Smooth muscle cell of the coronary artery (primary cell): ENCODE measurements around the gene NDUFB8. TPM values are rescaled to one million over a fixed set of nuclear protein-coding genes. Genes with fewer than 3 reads are reported as not detected.

ENCODE experiments used
- total RNA-seq: library from RNA; depleted of rRNA; stranded (reverse); fragments of >200 nt; gene quantifications from 2 replicates; pipeline ENCODE4 v1.2.3, GENCODE V29; 2014; ENCODE audit warnings: low replicate concordance

NDUFB8 gene
- total RNA-seq: 105 and 269 TPM in 2 replicates

GRCh38 chr10:100529475-100530298 is at the start of gene NDUFB8:
Gene NDUFB8, minus strand, starts transcription at chr10:100529871. Its CDS starts 20 bp downstream, at chr10:100529851.

GRCh38 chr10:100535715-100536353 is 6.2 kb upstream of the NDUFB8 start, which contains the start of gene HIF1AN:
Gene HIF1AN, plus strand, starts transcription at chr10:100535943. Its CDS starts 16 bp downstream, at chr10:100535959.

DNA sequence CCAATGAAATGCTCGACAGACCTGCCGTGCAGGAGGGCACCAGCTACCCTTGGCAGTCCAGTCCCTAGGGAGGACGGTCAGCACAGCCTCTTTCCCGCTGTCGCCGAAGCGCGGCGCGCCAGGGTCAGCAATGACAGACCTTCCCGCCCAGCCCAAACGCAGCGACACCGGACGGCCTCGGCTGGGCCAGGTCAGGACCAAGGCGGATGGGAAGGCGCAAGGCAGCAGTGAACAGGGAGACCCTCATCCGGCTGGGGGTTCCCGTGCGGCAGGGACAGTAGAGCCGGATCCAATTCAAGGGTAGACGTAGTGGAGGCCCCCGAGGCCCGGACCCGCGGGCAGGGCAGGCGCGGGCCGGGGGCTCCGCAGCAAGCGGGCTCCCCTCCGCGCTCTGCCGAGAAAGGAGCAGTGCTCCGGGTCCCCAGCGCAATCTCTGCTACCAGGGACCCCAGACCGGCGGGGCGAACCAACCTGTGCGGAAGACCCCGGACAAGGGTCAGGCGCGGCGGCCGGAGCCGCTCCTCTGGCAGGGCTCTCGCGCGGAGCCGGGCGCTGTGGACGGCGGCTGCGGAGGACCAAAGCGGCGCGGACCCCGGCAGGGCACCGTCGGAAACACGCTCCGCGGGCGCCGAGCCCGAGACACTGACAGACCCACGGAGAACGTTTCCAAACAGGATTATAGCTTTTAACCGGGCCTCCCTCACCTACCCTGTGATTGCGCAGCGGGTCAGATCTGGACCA is 10.2 kb downstream of the NDUFB8 start, which contains the start of gene SEC31B:
SEC31B (minus strand) TSS at position 551 of the 741 bp plus-strand sequence. CDS start 2,909 bp downstream, outside the sequence.

Other genes with a start within 250 kb of the NDUFB8 start
- 19.7 and 50.3 TPM in 2 replicates for gene BLOC1S2, start 243.2 kb downstream of the NDUFB8 start, total RNA-seq
- gene PKD2L1, start 199.6 kb downstream of the NDUFB8 start, total RNA-seq: not detected in 2 replicates
- 38.5 and 220 TPM in 2 replicates for gene SCD, start 182.6 kb downstream of the NDUFB8 start, total RNA-seq
- not detected in 2 replicates for gene WNT8B, start 66.9 kb downstream of the NDUFB8 start, total RNA-seq
- 1.4 and 2.3 TPM in 2 replicates for gene SEC31B, start 10.0 kb downstream of the NDUFB8 start, total RNA-seq
- 9.9 and 11.1 TPM in 2 replicates for gene HIF1AN, start 6.1 kb upstream of the NDUFB8 start, total RNA-seq
- gene PAX2, start 215.7 kb upstream of the NDUFB8 start, total RNA-seq: not detected in 2 replicates